ENCODE measurements around the gene TGFBR2.
A peak's percentile ranks its signal among the peaks of the same experiment; 100 is the strongest.

Gene TGFBR2

DNA sequence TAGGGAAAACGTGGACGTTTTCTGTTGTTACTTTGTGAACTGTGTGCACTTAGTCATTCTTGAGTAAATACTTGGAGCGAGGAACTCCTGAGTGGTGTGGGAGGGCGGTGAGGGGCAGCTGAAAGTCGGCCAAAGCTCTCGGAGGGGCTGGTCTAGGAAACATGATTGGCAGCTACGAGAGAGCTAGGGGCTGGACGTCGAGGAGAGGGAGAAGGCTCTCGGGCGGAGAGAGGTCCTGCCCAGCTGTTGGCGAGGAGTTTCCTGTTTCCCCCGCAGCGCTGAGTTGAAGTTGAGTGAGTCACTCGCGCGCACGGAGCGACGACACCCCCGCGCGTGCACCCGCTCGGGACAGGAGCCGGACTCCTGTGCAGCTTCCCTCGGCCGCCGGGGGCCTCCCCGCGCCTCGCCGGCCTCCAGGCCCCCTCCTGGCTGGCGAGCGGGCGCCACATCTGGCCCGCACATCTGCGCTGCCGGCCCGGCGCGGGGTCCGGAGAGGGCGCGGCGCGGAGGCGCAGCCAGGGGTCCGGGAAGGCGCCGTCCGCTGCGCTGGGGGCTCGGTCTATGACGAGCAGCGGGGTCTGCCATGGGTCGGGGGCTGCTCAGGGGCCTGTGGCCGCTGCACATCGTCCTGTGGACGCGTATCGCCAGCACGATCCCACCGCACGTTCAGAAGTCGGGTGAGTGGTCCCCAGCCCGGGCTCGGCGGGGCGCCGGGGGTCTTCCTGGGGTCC, at the start of gene TGFBR2:
TSS of gene TGFBR2 (plus strand) at position 301 of the 731 bp plus-strand sequence. CDS start at position 584, 283 bp downstream.
- DNase-seq = peak in 52 of 58 donors; percentile 2 to 77 (median 40)

DNA sequence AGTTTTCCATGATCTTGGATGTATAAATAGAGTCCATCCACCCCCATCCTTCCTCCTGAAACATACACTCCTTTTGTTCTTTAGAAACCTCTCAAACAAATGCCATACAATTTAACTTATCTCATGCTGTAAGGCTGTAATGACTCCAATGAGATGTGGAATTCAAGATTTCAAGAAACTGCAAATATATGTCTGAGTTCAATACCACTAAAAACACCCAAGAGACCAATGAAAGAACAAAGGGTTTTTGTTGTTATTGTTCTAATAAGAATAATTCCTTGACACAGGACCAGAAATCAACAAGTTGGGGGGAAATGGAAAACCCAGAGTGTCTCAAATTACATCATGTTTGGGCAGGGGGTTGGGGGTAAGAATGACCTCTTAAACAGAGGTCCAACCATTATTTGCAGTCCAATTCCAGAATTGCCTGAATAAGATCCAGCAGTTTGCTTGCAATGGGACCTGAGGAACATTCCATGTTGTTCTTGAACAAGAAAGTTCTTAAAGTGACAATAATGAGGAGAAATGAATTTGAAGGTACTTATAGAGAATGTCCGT, 48.6 kb upstream of the TGFBR2 start:
- DNase-seq = no peak

DNA sequence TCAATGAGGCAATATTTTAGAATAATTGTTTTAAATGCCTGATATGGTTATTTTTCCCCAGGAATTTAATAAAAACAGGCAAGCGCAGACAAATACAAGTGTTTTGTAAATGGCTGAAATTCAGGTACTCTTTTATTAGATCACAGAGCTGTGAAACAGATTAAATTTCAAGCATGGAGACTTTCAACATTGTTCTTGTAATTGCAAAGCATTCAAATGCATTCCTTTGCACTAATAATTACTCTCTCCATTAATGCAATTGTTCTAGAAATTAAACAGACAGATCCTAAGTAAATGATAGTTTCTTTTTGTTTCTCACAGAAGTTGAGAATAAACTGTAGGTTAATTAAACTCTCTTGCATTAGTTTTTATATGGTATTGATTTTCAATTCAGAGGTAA, 42.4 kb upstream of the TGFBR2 start:
- DNase-seq = no peak

DNA sequence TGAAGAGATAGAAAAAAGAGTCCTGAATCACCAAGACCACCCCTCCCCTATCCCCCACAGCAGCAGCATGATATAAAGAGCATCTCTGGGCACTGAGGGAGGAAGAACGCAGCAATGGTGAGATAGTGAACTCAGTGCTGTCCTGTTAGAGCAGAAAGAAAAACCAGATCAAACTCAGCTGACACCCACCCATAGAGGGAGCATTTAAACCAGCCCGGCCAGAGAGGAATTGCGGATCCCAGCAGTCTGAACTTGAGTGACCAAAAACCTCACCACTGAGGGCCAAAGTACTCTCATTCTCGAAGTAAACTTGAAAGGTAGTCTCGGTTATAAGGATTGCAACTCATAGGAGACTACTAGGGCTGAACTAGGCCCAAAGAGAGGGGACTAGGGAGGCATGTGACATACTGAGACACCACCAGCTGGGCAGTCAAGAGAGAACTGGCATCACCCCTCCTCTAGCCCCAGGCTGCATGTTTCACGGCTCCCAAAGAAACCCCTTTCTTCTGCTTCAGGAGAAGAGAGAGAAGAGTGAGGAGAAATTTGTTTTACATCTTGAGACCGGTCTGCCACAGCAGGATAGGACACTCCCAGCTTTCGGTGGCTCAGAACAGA, 39.2 kb upstream of the TGFBR2 start:
- DNase-seq = no peak

DNA sequence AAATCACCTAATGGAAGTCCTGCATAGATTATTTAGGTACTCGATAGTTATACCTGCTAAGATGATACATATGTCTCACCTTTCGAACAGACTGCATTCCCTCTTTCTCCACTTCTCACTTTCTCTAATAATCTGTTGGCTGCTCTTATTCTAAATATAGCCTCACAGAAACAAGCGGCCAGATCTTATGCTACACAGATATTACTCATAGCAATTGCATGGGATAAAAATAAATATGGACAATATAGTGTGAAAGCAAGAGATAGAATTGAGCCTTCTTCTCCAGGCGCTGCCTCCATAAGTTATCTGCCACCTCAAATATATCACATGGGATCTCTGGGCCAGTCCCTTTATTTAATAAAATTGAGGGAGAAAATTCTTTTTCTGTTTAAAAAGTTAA, 29.5 kb upstream of the TGFBR2 start:
- DNase-seq = no peak

DNA sequence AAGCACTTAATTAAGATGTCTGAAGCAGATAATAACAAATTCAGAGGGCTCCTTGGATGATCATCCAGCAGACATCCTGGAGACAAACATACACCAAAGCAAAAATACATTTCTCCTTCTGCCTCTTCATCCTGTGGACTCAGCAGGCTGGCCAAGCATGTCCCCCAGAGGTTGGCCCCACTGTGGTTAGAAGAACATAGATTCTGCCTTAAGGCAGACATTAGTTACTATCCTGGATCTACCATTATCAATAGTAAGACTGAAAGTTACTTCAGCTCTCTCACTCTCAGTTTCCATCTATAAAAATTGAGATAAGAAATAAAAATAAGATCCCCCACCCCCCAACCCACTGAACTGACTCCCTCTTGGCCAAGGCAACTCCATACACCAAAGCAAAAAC, 28.6 kb upstream of the TGFBR2 start:
- DNase-seq = no peak

DNA sequence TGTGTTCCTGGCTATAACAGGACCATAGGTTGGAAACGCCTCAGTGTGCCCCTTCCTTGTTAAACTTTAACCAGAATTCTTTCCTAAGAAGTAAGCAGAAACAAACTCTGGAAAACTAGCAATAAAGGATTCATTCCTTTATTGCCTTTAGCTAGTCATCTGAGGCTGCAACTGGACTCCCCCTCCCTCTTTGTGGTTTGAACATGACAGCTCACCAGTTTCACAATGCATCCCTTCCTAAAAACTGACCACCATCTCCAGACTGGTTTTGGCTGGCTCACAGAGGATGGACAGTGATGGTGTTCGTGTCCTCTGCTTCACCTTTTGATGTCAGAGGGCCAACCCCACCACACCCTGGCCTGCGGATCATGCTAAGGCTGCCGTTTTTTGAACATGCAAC, 27.9 kb upstream of the TGFBR2 start:
- peak in 4 of 58 donors; percentile 1 to 11 (median 6) for DNase-seq

DNA sequence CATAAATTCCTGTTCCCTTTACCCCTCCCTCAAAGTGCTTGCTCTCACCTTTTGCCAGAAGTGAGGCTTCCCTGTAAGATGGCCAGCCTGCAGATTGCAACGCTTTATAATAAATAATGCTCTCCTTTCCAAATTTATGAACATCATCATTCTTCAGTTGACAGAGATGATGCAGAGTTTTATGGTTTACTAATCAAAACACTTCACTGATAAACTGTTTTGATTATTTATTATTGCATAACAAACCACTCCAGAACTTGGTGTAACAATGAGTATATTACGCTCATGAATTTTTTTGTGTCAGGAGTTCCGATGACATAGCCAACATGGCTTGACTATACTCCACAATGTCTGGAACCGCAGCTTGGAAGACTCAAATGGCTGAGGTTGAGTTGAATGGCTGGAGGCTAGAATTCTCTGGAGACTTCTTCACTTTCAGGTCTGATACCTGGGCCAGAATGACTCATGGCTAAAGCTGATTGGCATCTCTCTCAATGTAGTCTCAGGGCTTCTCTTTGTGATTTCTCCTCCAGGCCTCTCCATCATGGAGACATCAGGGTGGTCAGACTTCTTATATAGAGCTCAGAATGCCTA, 27.3 kb upstream of the TGFBR2 start:
- no peak for DNase-seq

DNA sequence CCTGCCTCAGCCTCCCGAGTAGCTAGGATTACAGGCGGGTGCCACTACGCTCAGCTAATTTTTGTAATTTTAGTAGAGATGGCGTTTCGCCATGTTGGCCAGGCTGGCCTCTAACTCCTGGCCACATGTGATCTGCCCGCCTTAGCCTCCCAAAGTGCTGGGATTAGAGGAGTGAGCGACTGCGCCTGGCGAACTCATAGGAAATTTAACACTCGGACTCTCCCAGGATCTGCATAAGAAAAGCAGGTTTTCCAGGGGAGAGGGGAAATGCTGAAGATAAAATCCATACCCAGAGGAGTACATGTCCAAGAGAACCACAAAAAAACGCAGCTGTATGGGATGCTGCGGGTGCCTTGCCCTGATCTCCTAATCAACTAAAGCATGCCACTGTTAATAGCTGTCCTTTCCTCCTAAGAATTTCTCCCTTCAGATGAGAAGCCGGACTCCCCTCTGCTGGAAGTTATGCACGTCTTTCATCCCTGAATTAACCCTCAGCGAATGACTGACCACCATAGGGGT, 25.3 kb upstream of the TGFBR2 start:
- DNase-seq = no peak

DNA sequence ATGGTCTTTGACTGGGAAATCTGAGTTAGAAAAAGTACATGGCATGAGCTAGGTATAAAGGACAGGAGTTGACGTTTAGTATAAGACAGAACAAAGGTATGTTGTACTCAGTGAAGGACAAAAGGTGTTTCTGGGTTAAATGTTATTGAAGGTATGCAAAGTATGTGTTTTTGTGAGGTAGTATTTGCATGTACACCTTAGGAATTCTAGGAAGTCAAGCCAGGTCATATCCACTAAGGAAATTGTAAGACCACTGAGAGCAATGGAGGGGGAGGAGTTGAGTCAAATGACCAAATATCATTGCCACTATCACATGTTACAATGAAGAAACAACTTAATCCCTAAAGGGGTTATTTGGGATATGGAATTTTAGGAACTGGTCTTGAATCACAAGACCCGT, 24.4 kb upstream of the TGFBR2 start:
- no peak for DNase-seq

DNA sequence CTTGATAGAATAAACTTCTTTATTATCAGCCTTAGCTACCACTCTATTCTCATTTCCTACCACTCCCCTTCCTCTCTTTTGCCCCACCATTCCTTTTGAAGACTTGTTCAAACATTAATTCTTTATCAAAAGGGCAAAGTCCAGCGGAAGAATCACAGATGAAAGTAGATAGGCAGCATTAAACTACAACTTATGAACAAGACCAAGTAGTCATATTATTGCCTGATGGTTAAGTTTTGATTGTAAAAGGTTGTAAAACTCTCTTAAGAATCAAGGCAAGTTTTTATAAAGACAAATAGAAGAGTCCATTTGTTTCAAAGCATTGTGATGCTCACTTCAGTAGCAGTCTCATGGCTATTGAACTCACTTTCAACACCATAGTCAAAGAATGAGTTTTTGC, 22.4 kb upstream of the TGFBR2 start:
- no peak for DNase-seq

DNA sequence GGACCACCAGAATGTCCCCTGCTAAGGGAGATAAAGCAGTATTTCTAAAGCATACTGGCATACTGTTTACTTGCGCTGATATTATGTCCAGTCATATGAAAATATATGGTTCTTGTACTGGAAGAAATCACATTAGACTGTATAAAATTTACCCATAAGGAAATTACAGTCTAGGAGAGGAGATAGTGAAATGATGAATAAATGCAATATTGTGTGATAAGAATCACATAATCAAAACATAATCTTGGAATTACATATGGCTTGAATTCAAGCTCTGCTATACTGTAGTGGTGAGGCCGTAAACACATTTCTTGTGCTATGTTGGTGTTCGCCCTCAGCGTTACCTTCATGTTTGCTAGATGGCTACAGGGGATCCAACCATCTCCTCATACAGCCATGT, 20.7 kb upstream of the TGFBR2 start:
- no peak for DNase-seq

DNA sequence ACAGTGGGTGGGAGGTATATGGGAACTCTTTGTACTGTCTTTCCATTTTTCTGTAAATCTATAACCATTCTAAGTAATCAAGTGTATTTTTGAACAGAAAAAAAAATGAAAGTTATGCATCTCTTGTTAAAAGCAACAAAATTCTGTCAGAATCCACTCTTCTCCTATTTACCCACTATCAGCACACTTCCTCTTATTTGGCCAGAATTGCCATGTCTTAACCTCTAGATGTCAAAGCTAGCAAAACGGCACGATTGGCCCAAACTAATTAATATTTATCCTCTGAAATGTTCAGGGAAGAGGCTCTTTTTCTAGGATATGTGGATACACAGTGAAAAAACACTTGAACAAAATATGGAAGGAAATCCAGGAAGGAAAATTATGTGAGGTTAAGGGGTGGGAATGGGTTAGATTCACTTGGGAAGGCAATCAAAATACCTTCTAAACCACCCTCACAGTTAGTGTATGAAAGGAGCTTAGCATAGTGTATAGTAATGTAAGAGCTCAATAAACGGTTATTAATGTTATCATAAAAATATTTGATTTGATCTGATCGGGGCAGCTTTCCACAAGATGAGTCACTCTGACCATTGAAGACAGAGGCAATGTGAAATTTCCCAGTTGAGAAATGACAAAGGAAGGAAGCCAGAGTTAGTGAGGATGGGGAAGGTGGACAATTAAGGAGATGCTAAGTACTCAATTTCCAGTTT, 20.1 kb upstream of the TGFBR2 start:
- DNase-seq = no peak

DNA sequence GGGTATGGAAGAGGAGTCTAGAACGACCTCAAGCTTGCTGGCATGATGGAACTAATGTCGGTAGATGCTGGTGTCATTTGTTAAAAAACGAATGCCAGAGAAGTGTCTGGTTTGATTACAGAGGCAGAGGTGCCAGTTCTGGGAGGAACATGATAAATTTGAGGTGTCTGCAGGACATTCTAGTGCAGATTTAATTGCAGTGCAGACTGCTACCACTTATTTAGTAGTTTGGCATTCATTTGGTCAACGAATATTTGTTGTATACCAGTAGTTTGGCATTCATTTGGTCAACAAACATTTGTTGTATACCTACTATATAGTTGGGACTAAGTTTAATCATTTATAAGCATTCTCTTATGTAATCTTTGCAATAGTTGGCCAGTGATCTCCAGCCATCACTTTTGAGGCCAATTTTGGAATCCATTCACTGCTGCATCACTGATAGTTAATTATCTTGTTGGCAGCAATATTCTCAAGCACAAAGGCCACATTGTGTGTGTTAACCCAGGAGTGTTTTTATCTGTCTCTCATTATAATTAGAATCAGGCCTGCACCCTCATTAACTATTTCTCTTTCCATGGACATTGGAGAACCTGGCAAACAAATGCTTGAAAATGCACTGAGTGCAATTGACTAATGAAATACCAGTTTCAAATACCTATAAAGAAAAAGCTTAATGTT, 19.5 kb upstream of the TGFBR2 start:
- DNase-seq = no peak

DNA sequence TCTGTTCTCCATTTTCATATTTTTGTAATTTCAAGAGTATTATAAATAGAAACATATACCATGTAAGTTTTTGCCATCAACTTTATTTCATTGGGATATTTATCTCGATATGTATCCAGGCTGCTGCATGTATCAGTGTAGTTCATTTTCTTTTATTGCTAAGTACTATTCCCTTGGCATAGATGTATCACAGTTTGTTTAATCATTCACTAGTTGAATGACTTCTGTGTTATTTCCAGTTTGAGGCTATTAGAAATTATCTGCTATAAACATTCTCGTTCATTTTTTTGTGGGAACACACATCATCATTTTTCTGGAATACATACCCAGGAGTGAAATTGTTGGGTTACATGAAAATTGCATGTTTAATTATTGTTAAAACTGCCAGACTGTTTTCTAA, 18.5 kb upstream of the TGFBR2 start:
- no peak for DNase-seq

DNA sequence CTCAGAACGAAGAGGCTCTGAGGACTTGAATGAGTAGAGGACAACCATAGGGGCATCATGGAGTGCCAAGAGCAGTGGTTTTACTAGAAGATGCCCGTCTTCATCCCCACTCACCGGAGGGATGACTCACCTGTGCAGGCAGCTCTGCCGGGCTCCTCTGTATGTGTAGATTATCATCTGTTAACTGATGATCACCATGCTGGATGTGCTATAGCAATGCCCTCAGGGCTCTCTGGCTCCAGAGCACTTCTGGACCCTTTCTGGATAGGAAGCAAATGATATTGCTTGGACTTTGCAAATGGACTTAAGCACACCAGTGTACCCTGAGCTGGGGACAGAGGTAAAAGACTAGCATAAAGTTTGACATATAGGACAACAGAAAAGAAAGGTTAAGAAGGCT, 10.2 kb upstream of the TGFBR2 start:
- DNase-seq = no peak

DNA sequence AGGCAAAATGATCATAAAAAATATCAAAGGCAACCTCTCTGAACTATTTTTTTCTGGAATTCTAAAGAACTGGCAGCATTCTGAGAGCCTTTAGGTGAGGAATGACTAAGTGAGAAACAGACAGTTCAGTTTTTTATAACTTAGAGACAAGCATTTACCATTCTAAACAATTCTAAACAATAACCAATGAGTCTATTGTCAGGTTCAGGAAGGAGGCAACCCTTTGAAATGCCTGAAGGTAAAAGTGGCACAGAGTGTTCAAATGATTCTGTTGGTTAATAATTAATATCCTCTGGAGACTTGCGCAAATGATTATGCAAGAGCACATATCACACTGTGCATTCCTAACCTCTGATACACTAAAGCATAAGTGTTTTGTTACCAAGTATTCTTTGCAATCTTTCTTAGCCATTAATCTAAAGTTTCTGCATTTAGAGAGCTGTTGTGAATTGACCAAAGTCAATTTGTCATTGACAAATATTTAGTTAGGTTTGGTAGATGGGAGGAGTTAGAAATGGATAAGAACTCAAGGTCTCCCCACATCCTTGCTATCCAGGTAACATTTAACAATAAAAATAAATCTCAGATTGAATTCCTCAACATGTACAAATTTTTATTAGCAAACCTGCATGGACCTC, 9.2 kb upstream of the TGFBR2 start:
- DNase-seq = no peak

DNA sequence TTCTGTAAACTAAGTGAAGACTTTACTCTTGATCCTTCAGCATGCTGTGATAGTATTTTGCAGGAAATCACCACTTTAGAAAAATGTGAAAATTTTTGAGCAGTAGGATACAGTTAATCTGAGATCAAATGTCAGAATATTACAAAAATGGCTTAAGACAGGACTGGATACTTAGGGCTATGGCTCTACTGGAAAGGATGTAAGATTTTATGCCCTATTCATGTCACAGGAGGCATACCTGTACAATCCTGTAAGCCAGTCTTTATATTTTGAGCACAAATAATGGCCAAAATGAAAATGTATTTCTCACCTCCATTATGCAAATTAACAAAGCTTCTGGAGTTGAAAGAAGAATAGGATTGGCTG, 8.6 kb upstream of the TGFBR2 start:
- no peak for DNase-seq

DNA sequence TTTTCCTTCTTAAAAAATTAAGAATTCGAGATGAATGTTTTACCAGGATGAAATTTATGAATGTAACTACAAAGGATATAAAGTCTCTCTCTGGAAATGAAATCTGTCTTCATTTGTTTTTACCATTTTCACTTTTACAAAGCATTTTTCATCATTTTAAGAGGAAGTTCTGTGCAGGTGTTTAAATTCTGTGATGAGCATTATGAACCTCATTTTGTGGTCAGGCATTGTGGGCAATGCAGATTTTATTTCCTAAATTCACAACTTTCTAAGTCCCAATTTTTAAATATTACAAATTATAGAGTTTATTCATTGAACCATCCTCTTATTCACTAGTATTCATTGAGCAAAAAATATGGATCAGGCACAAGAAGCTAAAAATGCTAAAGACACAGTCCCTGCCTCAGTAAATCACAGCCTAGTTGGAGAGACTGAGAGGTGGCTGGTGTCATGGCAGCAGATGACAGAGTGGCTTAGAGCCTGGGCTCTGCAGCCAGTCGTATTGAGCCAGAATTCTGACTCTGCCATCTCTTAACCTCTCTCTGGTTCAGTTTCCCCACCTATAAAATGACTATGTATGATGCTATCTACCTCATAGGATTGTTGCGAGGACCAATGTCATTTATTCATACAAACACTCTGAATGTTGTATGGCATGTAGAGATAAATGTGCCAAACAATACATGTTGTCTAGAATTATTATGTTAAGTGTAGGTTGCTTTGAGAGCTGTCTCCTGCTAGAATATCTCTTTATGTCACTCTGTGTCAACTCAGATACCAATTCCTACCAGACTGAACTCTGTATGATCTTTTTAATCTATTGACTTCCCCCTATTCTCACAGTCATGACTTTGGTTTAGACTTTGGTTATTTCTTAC, 7.5 kb upstream of the TGFBR2 start:
- no peak for DNase-seq

DNA sequence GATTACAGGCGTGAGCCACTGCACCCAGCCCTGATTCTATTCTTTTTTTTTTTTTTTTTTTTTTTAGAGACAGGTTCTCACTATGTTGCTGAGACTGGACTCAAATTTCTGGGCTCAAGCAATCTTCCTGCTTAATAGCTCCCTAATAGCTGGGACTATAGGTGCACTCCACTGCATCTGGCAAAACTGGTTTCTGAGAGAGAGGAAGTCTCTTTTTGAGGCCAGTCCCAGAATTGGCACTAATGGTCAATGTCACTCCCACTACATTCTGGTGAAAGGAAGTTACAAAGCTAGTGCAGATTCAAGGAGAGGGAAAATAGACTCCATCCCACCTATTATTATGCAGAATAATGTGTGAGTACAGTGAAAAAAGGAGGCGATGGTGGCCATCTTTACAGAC, 5.8 kb upstream of the TGFBR2 start:
- DNase-seq = no peak
